Stimulated activated CD8-positive, alpha-beta memory T cell treated with anti-CD3 and anti-CD28 coated beads, Interleukin-15, amount 100 ng/mL, for 1 hour (primary cell): ENCODE results near the gene RBM47.
"Not testable (repeated sequence)": the region's sequence is repeated elsewhere in the genome, so short reads cannot be mapped to it uniquely, and the experiment has no call there.

Experiments
- DNase-seq: peaks from one replicate; pipeline ENCODE4 v3.0.0-alpha.2; 2020; ENCODE audit warnings: low read depth

The RBM47 gene

GRCh38 chr4:40629401-40630334 is at the start of gene RBM47:
RBM47 (minus strand) TSS chr4:40629864; CDS start chr4:40438893, 190,971 bp downstream.
- DNase-seq, result no peak

DNA sequence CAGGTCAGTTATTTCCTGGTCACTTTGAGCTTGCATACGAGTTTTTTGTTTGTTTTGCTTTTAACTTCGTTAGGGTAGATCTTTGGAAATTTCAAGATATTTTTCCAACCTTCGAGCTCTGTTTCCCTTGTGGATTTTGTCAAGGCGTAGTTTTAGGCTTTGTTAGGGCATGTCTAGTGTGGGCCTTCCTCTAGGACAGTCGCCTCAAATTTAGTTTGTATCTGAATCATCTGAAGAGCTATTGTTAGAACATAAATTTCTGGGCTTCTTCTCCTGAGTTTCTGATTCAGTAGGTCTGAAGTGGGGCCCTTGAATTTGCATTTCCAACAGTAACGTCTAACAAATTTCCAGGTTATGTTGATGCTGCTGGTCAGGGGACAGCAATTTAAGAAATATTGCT is 48.8 kb upstream of the RBM47 start:
- no peak for DNase-seq

GRCh38 chr4:40675166-40675565 is 45.5 kb upstream of the RBM47 start:
- DNase-seq, result no peak

- no peak for DNase-seq
These were observed 43.2 kb upstream of the RBM47 start for GRCh38 chr4:40672528-40673522.

- DNase-seq, result no peak
These were observed 39.8 kb upstream of the RBM47 start for GRCh38 chr4:40669504-40669903.

DNA sequence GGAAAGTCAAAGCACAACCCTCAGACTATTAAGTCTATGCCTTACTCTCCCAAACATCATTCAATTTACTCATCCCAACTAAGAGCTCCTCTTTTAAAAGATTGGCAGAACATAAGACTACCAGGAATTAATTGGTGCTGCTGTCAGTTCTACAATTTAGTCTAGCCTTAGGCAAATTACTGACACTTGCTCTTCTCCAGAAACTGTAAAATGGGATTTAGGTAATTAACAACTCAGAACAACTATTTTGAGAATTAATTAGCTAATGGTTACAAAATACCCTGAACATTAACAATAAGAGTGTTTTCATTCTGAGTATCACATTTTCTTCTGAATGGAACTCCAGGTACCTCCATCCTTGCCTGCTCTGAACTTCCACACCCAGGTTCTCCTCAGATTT is 36.2 kb upstream of the RBM47 start:
- DNase-seq, result no peak

DNA sequence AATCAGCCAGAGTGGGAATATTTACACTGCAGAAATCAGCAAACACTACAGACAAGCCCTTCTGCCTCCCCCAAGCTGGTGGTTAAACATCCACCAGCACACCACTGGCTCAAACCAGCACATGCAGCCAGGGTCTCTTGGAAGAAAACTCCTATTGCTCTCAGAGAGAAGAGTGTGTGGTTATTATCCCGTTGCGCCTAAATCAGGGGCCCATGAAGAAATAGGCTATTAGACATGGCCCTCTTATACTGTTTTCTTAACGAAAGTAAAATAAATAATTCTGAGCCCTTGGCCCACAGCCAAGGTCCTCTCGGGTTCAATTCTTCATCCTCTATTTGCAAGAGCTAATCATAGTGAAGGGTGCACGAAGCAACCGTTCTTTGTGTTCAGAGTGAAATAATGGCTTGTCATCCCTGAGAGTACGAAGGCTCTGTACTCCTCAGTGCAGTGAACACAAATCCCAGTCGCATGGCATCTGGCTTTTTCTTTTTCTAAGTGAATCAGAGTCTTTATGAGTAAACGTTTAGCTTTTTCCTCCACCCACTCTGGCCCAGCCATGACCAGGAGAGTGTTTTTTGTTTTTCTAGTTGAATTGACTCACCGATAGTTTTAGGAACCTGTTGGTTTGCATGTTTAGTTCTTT is 33.4 kb upstream of the RBM47 start:
- no peak for DNase-seq

DNA sequence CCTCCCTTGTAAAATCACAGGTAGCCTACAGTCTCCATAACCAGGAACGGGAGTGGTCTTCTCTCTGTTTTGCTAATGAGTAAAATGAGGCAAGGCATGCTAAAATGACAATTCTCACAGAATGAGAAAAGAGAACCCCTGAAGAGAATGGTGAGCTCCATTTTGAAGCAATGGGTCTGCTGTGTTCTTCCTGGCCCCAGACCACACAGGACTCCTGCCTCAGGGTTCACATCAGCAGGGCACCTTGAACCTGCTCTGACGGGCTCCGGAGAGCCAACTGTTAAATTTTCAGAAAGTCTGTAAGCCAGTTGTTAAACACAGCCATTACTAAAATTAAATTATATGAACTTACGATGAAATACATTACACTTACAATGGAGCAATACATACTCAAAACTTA is 32.1 kb upstream of the RBM47 start:
- no peak for DNase-seq

GRCh38 chr4:40656201-40656863 is 26.7 kb upstream of the RBM47 start:
- no peak for DNase-seq

DNA sequence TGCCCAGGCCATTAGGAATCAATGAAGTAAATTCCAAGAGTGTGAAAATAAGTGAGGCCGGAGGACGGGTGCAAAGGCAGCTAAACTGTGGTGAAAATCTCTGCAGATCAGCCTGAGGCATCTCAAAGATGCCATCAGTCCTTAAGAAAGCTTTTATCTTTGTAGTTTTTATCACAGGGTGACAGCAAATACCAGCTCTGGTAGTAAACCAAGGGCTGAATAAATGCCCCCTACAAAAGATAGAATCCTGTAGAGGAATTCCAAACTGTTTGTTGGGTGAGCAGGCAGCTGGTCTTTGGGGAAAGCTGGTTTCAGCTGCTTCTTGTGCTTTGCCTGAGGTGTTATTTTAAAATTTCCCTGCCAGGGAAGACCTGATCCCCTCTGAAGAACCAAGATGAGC is 21.6 kb upstream of the RBM47 start:
- DNase-seq, result no peak

GRCh38 chr4:40649321-40649720 is 19.7 kb upstream of the RBM47 start:
- no peak for DNase-seq

GRCh38 chr4:40648742-40649281 is 19.1 kb upstream of the RBM47 start:
- DNase-seq, result no peak

GRCh38 chr4:40648131-40648530 is 18.5 kb upstream of the RBM47 start:
- DNase-seq, result no peak

DNA sequence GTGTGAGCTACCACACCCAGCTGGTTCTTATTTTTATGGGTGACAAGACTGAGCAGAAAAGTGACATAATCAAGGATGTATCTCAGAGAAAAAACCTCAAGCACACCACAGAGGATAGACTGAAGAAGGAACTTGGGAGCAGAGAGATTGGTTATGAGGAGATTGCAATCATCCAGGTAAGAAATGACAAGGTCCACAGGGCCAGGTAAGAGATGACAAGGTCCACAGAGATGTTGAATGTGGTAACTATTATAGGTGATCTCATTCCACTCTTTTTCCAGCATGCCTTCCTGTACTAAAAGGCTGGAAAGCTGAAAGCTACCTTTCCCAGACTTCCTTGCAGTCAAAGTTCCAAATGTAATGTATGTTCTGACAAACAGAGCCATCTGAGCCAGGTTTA is 15.9 kb upstream of the RBM47 start:
- DNase-seq, result no peak

DNA sequence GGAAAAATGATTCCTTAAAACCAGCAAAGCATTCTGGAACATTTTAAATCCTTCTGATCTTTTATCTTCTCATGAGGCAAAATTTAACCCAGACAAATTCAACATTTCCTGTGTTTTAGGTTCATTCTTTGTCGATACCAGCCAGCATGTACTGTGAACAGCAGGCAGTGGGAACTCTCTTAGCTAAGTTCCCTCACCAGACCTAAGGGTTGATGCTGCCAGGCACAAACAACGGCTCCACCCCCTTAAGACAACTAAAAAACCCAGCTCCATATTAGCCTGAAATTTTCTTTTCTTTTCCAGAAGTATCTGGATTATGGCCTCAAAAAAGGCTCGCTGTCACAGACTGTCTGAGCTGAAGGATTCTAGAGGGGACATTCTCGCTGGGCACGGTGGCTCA is 2.4 kb upstream of the RBM47 start:
- DNase-seq, result no peak

GRCh38 chr4:40630335-40631021 is 814 bp upstream of the RBM47 start:
- no peak for DNase-seq

DNA sequence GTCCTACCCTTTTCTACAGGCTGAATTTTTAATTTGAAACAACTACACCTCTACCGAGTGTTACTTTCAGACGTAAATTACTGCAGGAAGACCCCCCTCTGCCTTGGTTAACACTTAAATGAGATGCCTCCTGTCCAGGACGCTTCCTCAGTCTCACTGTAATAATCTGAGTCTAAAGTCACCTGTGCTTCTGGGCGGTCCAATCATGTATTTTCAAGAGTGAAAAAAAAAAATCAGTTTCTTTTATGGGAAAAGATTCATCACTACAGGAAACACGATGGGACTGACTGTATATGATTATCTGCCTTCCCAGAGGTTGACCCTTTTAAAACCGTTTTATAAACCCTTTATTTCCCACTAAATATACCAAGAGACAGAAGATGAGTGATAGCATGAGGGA is 776 bp downstream of the RBM47 start:
- no peak for DNase-seq

DNA sequence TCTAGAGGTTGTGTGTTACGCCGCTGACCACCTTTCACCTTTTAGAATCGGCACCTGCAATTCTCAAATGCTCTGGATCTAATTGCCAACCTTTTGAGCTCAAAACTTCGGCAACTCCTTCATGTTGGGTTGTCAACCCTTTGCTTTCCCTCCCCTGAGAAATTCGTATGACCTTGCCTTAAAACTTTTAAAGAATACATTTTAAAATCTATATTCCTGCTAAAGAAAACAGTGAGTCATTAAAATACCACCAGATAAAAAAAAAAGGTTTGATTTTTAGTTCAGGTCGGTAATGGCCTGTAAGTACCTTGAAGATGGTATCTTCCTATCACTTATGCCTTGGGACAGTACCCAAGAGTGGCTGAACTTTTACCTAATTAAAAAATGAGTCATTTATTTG is 1.3 kb downstream of the RBM47 start:
- not testable (repeated sequence) for DNase-seq

GRCh38 chr4:40627540-40627939 is 2.1 kb downstream of the RBM47 start:
- DNase-seq, result no peak

DNA sequence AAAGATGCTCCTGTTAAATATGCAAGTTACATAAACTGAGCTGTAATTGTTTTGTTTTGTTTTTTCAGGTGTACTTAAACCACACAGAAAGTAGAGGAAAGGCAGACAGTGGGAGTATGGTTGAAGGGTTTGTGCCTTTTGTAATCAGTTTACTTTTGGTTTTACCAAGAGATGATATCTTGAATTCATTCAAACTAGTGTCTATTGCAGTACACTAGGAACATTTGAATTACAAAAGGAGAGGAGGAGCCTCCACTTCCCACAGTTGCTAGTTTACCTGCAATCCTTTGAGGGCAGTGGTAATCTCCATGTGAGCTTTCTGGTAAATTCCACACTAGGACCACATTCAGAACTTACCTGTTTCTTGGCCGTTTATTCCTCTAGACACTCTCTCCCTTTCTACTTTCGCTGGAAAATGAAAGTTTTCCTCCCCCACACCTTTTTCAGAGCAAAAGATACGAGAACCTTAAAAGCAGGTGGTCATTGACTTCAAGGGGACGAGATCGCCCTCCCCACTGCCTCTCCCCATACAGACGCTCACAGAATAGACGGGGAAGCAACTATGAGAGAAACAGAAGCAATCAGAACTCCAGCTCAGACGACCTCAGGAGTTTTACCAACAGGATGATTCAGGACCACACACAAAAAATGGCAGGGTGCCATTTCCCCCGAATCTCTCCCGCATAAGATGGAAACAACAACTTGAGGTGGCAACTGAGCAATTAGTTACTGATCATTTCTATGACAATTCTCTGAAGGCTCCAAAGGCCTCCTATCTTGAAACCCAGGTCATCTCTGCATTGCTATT is 3.3 kb downstream of the RBM47 start:
- no peak for DNase-seq
